Esophagus muscularis mucosa (tissue), 4 donors: ENCODE results near the gene ACTR1A. TPM values are rescaled to one million over a fixed set of nuclear protein-coding genes. Genes with fewer than 3 reads are reported as not detected.
A peak's percentile ranks its signal among the peaks of the same experiment; 100 is the strongest.
"Not testable (repeated sequence)": the region's sequence is repeated elsewhere in the genome, so short reads cannot be mapped to it uniquely, and the experiment has no call there.

Experiments used
- DNase-seq: peaks from one replicate; pipeline ENCODE4 v3.0.0-alpha.2; 2017; ENCODE audit errors: extremely low spot score
- H3K27ac ChIP-seq, 4 donors: fragments of 200-600 bp; sonication (generic); replicated peaks in 1 of 4; 1 replicate in 3 of 4; 2 replicates in 1 of 4; pipeline ENCODE4 v1.5.1; 2016 to 2019; ENCODE audit warnings: mild to moderate bottlenecking in 1 of 4
- H3K27me3 ChIP-seq, 4 donors: fragments of 200-600 bp; sonication (generic); one replicate each; pipeline versions ENCODE4 v1.5.1 to v1.6.0; 2016 to 2019
- H3K36me3 ChIP-seq, 4 donors: fragments of 200-600 bp; sonication (generic); one replicate each; pipeline ENCODE4 v1.5.1; 2016 to 2019
- H3K4me1 ChIP-seq, 4 donors: fragments of 200-600 bp; sonication (generic); one replicate each; pipeline ENCODE4 v1.5.1; 2016 to 2019
- H3K4me3 ChIP-seq, 4 donors: fragments of 200-600 bp; sonication (generic); 1 replicate in 2 of 4; 2 replicates in 2 of 4; pipeline ENCODE4 v1.5.1; 2016 to 2019; ENCODE audit warnings: mild to moderate bottlenecking in 4 of 4, moderate library complexity in 1 of 4
- H3K9me3 ChIP-seq, 4 donors: fragments of 200-600 bp; sonication (generic); 1 replicate in 3 of 4; 2 replicates in 1 of 4; pipeline ENCODE4 v1.5.1; 2016 to 2019
- CTCF ChIP-seq, 3 experiments: fragments of 200-600 bp in 2 of 3; fragments of 450-650 bp in 1 of 3; sonication (generic) in 2 of 3; IDR thresholded peaks; one replicate each; pipeline ENCODE4 v1.5.1; 2017 to 2019; ENCODE audit warnings: antibody characterized with exemption in 3 of 3, mild to moderate bottlenecking in 2 of 3, moderate library complexity in 1 of 3
- EP300 ChIP-seq: sonication (generic); formaldehyde crosslinking; IDR thresholded peaks from one replicate; pipeline ENCODE4 v1.6.1; 2017; ENCODE audit warnings: antibody characterized with exemption
- POLR2A ChIP-seq: fragments of 450-650 bp; IDR thresholded peaks from one replicate; pipeline ENCODE4 v1.6.1; 2017; ENCODE audit warnings: antibody characterized with exemption, moderate library complexity, mild to moderate bottlenecking, low read depth
- POLR2AphosphoS5 ChIP-seq, 2 donors: sonication (generic); formaldehyde crosslinking; IDR thresholded peaks; one replicate each; pipeline ENCODE4 v1.6.1; 2017; ENCODE audit warnings: antibody characterized with exemption in 2 of 2
- WGBS: methylation state at CpG from one replicate; pipeline ENCODE4 v1.1.5; 2018; 5-methylcytosine and 5-hydroxymethylcytosine counted together
- intact Hi-C: fragments of 100-400 bp; cut with DNase I; formaldehyde crosslinking; loops from one replicate; pipeline ENCODE4 v1.15.1; 2023
- total RNA-seq, 4 donors: library from RNA; depleted of rRNA; stranded (reverse); fragments of >200 nt; gene quantifications; one replicate each; pipeline versions ENCODE4 v1.1.0 to v1.2.1, GENCODE V29; 2016

ACTR1A gene
- total RNA-seq, 4 donors from 2014 or later: 164 to 283 (median 229) TPM

DNA sequence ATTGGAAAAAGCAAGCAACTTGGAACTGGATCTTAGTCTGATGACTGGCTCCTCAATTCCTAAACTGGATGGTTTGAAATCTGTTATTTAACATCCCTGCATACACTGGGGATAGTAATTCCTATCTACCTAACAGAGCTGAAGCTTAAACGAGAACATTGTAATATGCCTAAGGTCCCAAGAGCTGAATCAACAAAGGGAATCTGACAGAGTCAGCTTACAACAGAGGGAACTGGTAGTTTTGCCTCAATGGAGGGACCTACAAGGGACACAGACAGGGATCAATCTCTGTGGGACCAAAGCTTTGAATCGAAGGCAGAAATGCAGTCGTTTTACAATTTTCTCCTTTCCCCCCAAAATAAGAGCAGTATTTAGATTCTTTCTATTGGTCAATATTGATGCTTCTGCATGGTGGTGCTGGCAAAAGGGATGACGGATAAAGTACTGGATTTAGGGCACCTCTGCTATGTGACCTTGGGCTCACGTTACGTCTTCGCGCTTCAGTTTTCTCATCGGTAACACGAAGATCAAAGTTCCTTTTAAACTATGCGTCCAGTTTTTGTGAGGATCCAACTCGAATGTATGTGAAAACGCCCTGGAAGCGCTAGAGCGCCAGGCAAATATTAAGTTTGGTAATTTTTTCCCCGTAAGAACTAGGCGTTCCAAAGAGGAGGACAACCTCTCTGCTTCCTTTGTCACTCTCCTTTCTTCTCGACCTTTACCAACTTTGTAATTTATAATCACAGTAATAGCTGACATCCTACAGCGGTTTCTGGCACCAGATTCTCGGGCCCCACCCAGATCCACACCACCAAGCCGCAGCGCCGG, 1.1 kb downstream of the ACTR1A start:
- Histone ChIP-seq H3K9me3 (no peaks in the 10 kb centered on the region), H3K27ac (peak overlapping the region; percentile 89 to 98 (median 97)), H3K4me3 (peak overlapping the region; percentile 75 to 98 (median 86)), H3K4me1 (peaks cover 34 to 78% (median 75%) of the 10 kb centered on the region in 4 donors), H3K27me3 (no peaks in the 10 kb centered on the region), H3K36me3 (peaks cover 0 to 4% (median 0%) of the 10 kb centered on the region in 4 donors)
- WGBS: 3% methylated on average over 23 of the region's 23 CpGs
- TF ChIP-seq POLR2A (no peak), POLR2AphosphoS5 (IDR thresholded peaks at IDR 0.05) (no peak), EP300 (no peak), CTCF (IDR thresholded peaks at IDR 0.05) (no peak)
- intact Hi-C loops: loop anchor here (5.0 to 10.0 kb wide), 2 partner anchors 141 to 347 kb away; partner anchors contain the start of genes NOLC1 and TRIM8
- no peak for DNase-seq

DNA sequence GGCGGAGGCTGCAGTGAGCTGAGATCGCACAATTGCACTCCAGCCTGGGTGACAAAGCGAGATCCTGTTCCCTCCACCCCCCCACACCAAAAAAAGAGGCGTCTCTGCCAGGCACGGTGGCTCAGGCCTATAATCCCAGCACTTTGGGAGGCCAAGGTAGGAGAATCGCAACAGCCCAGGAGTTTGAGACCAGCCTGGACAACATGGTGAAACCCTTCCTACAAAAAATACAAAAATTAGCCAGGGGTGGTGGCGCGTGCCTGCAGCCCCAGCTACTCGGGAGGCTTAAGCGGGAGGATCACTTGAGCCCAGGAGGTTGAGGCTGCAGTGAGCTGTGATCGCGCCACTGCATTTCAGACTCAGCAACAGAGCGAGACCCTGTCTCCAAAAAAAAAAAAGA, 1.8 kb downstream of the ACTR1A start:
- intact Hi-C loops: loop anchor here (5.0 to 10.0 kb wide), 2 partner anchors 142 to 346 kb away; partner anchors contain the start of genes NOLC1 and TRIM8
- not testable (repeated sequence) for H3K36me3 ChIP-seq, H3K9me3 ChIP-seq, DNase-seq, H3K27me3 ChIP-seq
- Histone ChIP-seq H3K4me1 (peaks cover 38 to 82% (median 79%) of the 10 kb centered on the region in 4 donors), H3K27ac (peak overlapping the region; percentile 89 to 98 (median 97)), H3K4me3 (peak overlapping the region; percentile 75 to 98 (median 86))
- WGBS: 94% methylated on average over 13 of the region's 13 CpGs

- H3K36me3 ChIP-seq: peaks cover 0 to 10% (median 3%) of the 10 kb centered on the region in 4 donors
- WGBS: 80% methylated on average over 3 of the region's 3 CpGs
- peaks cover 28 to 82% (median 78%) of the 10 kb centered on the region in 4 donors for H3K4me1 ChIP-seq
- intact Hi-C loops: no loop called here
- H3K27ac ChIP-seq: peak overlapping the region; percentile 25 to 98 (median 92)
- H3K27me3 ChIP-seq: no peaks in the 10 kb centered on the region
- DNase-seq: no peak
- H3K4me3 ChIP-seq: no peak overlapping the region
- TF ChIP-seq POLR2A (no peak), EP300 (no peak), POLR2AphosphoS5 (IDR thresholded peaks at IDR 0.05) (no peak), CTCF (IDR thresholded peaks at IDR 0.05) (no peak)
- H3K9me3 ChIP-seq: no peaks in the 10 kb centered on the region
These were observed 3.2 kb downstream of the ACTR1A start for GRCh38 chr10:102499356-102499755.

DNA sequence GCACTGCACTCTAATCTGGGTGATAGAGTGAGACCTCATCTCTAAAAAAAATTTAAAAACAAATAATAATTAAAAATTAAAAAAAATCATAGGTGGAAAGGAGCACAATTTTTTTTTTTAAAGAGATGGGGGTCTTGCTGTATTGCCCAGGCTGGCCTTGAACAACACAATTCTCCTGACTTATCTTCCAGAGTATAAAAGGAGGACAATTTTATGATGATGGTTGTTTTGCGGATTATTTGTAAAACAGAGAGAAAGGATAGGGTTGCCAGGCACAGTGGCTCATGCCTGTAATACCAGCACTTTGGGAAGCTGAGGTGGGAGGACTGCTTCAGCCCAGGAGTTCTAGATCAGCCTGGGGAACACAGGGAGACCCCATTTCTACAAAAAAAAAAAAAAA, 5.0 kb downstream of the ACTR1A start:
- Histone ChIP-seq H3K27ac (peak overlapping the region in 3 of 4 donors; percentile 8 to 98 (median 96)), H3K9me3 (no peaks in the 10 kb centered on the region), H3K4me3 (no peak overlapping the region), H3K36me3 (peaks cover 0 to 10% (median 4%) of the 10 kb centered on the region in 4 donors), H3K27me3 (no peaks in the 10 kb centered on the region), H3K4me1 (peaks cover 33 to 89% (median 87%) of the 10 kb centered on the region in 4 donors)
- DNase-seq: no peak
- no peak for TF ChIP-seq POLR2A
- intact Hi-C loops: no loop called here
- 96% methylated on average over 1 of the region's 1 CpG for WGBS

DNA sequence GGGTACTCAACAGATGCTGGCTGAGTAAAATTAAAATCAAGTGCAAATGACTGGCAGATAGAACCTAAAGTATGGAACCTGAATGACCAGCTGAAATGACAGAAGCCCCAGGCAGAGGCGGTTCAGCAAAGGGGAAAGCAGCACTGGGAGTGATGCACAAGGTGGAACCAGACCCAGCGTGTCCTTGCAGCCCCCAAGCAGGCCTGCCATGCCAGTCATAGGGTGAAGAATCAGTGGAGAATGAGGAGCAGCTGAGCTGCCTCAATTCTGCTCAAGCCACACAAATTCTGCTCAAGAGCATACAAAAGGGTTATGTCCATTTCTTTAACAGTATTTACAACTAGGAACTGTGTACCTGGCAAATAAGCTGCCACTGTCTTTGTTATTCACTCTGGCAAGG, 8.7 kb downstream of the ACTR1A start:
- Histone ChIP-seq H3K9me3 (no peaks in the 10 kb centered on the region), H3K4me3 (peak overlapping the region in 1 of 4 donors; percentile 13), H3K27me3 (no peaks in the 10 kb centered on the region), H3K4me1 (peaks cover 34 to 85% (median 82%) of the 10 kb centered on the region in 4 donors), H3K27ac (peak overlapping the region; percentile 69 to 78 (median 75)), H3K36me3 (peaks cover 10 to 35% (median 24%) of the 10 kb centered on the region in 4 donors)
- WGBS: 76% methylated on average over 2 of the region's 2 CpGs
- intact Hi-C loops: loop anchor here (5.0 kb wide), 1 partner anchor 101 kb away; no protein-coding TSS in a partner anchor
- DNase-seq: no peak
- TF ChIP-seq CTCF (IDR thresholded peaks at IDR 0.05) (no peak), POLR2AphosphoS5 (IDR thresholded peaks at IDR 0.05) (no peak), EP300 (no peak), POLR2A (no peak)
